ENCODE results near the gene IKBKE.

IKBKE gene

DNA sequence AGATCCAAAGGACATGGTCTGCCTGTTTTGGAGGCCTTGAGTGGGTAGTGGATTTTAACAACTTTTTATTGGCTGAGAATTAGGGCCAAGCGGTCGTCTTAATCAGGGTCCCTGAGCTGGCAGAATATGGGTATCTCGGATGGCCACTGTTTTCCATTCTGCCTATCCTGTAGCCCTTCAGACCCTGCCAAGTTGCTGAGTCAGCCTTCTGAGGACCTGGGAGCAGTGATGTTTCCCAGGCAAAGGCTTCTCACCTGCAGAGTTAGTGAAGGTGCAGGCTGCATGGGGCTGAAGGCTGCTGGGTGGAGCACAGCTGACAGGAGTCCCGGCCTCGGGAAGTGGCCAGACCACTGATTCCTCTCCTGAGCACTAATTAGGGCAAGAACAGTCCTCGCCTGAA, 48.5 kb downstream of the IKBKE start:
- Histone ChIP-seq H3K9me3 (ENCODE audit: control insufficient read depth, low read length) (no peaks in the 10 kb centered on the region), H3K36me3 (ENCODE audit: control insufficient read depth, insufficient read depth, low read length, severe bottlenecking) (no peaks in the 10 kb centered on the region), H3K4me3 (ENCODE audit: low read length) (no peak overlapping the region), H3K9ac (ENCODE audit: low read length) (no peak overlapping the region), H3K4me1 (ENCODE audit: control insufficient read depth, insufficient read depth, low read length) (peaks cover 17% of the 10 kb centered on the region), H3K27me3 (replicated peaks; ENCODE audit: control insufficient read depth, insufficient read depth, low read length) (no peaks in the 10 kb centered on the region)
- DNase-seq (ENCODE audit: low read depth), result no peak

DNA sequence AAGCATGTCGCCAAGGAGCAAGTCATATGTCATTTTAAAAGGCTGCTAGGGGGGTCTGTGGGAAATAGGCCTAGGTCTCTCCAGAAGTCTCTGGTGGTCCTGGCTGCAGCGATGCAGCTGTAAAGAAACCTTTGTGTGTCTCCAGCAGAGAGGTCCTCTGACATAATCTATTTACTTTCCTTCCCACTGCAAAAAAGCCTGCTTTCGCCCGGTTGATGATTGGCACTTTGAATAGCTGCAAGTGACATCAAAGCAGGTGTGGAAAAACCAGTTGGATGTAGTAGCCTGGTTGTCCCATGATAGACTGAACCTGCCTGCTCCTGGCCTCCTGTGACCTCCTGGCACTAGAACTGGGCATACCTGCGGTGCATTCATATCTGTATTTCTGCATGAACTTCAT, 50.9 kb downstream of the IKBKE start:
- Histone ChIP-seq H3K36me3 (ENCODE audit: control insufficient read depth, insufficient read depth, low read length, severe bottlenecking) (no peaks in the 10 kb centered on the region), H3K4me3 (ENCODE audit: low read length) (no peak overlapping the region), H3K9me3 (ENCODE audit: control insufficient read depth, low read length) (no peaks in the 10 kb centered on the region), H3K4me1 (ENCODE audit: control insufficient read depth, insufficient read depth, low read length) (no peaks in the 10 kb centered on the region), H3K9ac (ENCODE audit: low read length) (no peak overlapping the region), H3K27me3 (replicated peaks; ENCODE audit: control insufficient read depth, insufficient read depth, low read length) (no peaks in the 10 kb centered on the region)
- no peak for DNase-seq (ENCODE audit: low read depth)

DNA sequence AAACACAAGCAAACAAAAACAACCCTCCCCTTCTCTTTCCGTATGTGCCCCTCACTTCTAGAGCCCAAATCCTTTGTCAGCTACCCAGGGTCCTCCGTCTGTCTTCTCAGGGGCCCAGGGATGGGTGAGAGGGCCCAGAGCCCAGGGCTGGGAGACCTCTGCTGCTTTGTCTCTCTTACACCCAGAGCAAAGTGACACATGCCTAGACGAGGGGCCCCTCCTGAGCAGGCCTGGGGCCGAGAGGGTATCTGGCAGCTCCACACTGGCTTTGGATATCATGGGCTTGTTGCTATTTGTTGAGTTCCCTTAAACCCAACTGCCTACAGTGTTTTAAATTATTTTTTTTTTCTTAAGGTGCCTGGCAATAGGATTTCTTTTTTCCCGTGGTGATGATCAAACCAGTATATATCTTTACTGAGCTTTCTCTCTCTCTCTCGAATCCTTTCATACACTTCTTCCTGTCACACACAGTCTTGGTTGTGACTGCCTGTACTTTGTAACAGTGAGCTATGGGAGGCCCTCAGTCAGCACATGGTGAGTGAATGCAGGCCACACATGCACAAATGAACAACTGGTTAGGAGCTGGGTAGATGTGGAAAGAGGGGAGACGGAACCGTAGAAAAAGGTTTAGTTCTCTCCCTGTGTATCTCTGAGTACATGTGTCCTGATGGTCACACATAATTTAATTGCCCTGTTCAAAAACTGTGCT, 51.6 kb downstream of the IKBKE start:
- H3K4me3 ChIP-seq (ENCODE audit: low read length), result no peak overlapping the region
- no peak overlapping the region for H3K9ac ChIP-seq (ENCODE audit: low read length)
- H3K9me3 ChIP-seq (ENCODE audit: control insufficient read depth, low read length), result no peaks in the 10 kb centered on the region
- no peaks in the 10 kb centered on the region for H3K36me3 ChIP-seq (ENCODE audit: control insufficient read depth, insufficient read depth, low read length, severe bottlenecking)
- no peak for DNase-seq (ENCODE audit: low read depth)
- H3K27me3 ChIP-seq (replicated peaks; ENCODE audit: control insufficient read depth, insufficient read depth, low read length), result no peaks in the 10 kb centered on the region
- no peaks in the 10 kb centered on the region for H3K4me1 ChIP-seq (ENCODE audit: control insufficient read depth, insufficient read depth, low read length)

DNA sequence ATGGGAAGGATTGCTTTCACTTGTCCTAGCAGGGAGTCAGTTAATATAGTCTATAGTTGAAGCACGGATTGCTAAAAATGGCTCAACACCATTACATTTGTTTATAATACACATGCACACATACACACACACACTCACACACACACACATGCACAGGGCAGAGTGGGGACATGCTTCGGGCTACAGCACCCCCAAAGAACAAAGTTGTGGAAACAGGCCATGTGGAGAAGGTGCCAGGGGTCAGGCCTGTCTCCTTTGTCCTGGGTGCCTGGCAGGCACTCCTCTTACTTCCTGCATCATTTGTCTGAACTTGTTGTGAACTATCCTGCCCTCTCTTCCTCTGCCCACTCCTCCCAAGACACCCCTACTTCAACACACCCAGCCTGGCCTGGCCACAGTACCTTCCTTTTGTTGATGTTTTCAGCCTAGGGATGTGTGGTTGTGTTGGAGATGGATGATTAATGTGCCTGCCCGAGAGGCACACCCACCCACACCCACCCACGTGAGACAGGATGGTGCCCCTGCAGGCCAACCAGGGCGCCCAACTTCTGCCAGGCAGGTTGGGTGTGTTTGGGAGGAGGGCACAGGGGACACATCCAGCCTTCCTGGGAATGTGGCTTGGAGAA, 54.6 kb downstream of the IKBKE start:
- H3K9ac ChIP-seq (ENCODE audit: low read length), result no peak overlapping the region
- H3K27me3 ChIP-seq (replicated peaks; ENCODE audit: control insufficient read depth, insufficient read depth, low read length), result no peaks in the 10 kb centered on the region
- H3K4me3 ChIP-seq (ENCODE audit: low read length), result no peak overlapping the region
- H3K4me1 ChIP-seq (ENCODE audit: control insufficient read depth, insufficient read depth, low read length), result no peaks in the 10 kb centered on the region
- H3K36me3 ChIP-seq (ENCODE audit: control insufficient read depth, insufficient read depth, low read length, severe bottlenecking), result no peaks in the 10 kb centered on the region
- H3K9me3 ChIP-seq (ENCODE audit: control insufficient read depth, low read length), result no peaks in the 10 kb centered on the region
- no peak for DNase-seq (ENCODE audit: low read depth)

DNA sequence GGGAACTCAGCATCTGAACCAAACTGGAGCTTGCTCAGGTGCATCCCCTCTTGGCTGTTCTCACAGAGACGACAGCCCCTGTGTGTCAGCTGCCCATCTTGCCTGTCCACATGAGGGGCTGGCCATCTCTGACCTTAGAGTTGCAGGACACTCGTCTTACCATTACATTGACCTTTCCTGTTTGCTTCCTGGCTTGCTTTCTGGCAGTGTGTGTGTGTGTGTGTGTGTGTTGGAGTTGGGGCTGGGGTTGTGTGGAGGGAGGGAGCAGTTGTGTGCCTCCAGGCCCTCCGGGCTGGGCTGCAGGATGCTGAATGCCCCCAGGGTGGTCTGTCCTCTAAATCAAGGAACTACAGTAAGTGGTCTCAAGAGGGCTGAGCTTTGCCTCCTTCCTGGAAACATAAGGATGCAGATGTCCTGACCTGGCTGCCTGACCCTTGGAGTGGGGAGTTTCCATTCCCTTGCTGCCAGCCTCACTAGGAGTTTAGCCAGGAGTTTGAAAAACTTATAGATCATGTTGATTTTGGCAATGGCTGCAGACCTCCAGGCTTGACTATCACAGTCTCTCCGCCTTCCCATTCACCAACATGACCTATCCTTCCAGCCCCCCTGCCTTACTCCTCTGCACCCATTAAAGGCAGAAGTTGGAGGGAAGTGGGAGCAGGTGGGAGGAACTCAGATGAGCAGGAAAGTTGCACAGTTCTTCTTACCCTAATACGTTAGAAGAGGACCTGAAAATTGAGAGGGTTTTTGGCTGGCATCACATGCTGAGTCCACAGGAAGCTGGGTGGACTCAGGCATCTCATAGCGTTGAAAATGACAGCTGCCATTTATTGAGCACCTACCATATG, 56.0 kb downstream of the IKBKE start:
- Histone ChIP-seq H3K4me3 (ENCODE audit: low read length) (no peak overlapping the region), H3K9me3 (ENCODE audit: control insufficient read depth, low read length) (no peaks in the 10 kb centered on the region), H3K36me3 (ENCODE audit: control insufficient read depth, insufficient read depth, low read length, severe bottlenecking) (no peaks in the 10 kb centered on the region), H3K4me1 (ENCODE audit: control insufficient read depth, insufficient read depth, low read length) (no peaks in the 10 kb centered on the region), H3K27me3 (replicated peaks; ENCODE audit: control insufficient read depth, insufficient read depth, low read length) (no peaks in the 10 kb centered on the region), H3K9ac (ENCODE audit: low read length) (no peak overlapping the region)
- DNase-seq (ENCODE audit: low read depth), result no peak

DNA sequence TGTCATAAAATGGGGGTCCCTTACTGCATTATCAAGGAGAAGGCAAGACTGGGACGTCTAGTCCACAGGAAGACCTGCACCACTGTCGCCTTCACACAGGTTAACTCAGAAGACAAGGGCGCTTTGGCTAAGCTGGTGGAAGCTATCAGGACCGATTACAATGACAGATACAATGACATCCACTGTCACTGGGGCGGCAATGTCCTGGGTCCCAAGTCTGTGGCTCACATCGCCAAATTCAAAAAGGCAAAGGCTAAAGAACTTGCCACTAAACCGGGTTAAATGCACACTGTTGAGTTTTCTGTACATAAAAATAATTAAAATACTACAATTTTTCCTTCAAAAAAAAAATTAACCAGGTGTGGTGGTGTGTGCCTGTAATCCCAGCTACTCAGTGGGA, 59.1 kb downstream of the IKBKE start:
- no peak overlapping the region for H3K9ac ChIP-seq (ENCODE audit: low read length)
- no peaks in the 10 kb centered on the region for H3K27me3 ChIP-seq (replicated peaks; ENCODE audit: control insufficient read depth, insufficient read depth, low read length)
- H3K36me3 ChIP-seq (ENCODE audit: control insufficient read depth, insufficient read depth, low read length, severe bottlenecking), result no peaks in the 10 kb centered on the region
- H3K4me3 ChIP-seq (ENCODE audit: low read length), result no peak overlapping the region
- H3K9me3 ChIP-seq (ENCODE audit: control insufficient read depth, low read length), result no peaks in the 10 kb centered on the region
- H3K4me1 ChIP-seq (ENCODE audit: control insufficient read depth, insufficient read depth, low read length), result no peaks in the 10 kb centered on the region
- no peak for DNase-seq (ENCODE audit: low read depth)

DNA sequence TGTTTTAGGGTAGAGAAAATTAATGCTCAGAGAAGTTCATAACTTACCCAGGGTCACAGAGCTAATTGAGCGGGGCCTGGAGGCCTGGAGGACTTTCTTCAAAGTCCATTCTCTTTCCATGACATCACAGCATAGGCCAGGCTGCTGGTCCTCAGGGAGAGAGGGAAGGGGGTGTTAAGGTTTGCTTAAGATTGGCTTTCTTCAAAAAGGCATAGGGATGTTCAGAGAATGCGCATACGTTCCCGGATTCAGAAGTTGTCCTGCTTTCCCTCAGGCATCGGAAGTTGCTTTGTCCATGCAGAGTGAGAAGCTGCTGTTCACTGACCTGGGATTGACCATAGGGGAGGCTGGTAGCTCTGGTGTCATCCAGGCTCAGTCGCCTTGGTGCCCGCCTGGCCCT, 62.1 kb downstream of the IKBKE start:
- H3K27me3 ChIP-seq (replicated peaks; ENCODE audit: control insufficient read depth, insufficient read depth, low read length), result no peaks in the 10 kb centered on the region
- H3K4me1 ChIP-seq (ENCODE audit: control insufficient read depth, insufficient read depth, low read length), result no peaks in the 10 kb centered on the region
- H3K9me3 ChIP-seq (ENCODE audit: control insufficient read depth, low read length), result no peaks in the 10 kb centered on the region
- H3K4me3 ChIP-seq (ENCODE audit: low read length), result no peak overlapping the region
- H3K36me3 ChIP-seq (ENCODE audit: control insufficient read depth, insufficient read depth, low read length, severe bottlenecking), result no peaks in the 10 kb centered on the region
- DNase-seq (ENCODE audit: low read depth), result no peak
- H3K9ac ChIP-seq (ENCODE audit: low read length), result no peak overlapping the region

DNA sequence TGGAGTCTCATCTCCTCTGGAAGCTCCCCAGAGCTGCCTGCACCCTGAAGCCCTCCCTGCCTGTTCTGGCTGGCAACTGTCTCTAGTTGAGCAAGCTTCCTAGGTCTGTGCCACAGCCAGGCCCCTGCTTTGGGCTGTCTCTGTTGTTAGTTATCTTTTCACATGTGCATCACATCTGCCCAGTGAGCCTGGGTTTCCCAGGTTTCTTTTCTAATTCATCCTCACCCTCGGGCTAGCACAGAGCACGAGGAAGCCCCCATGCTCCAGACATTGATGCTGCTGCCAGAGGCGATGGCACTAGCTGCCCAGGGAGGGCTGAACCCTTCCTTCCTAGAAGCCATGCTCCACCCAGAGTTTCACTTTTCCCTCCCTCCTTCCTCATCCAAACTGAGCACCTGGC, 64.3 kb downstream of the IKBKE start:
- Histone ChIP-seq H3K9me3 (ENCODE audit: control insufficient read depth, low read length) (no peaks in the 10 kb centered on the region), H3K27me3 (replicated peaks; ENCODE audit: control insufficient read depth, insufficient read depth, low read length) (no peaks in the 10 kb centered on the region), H3K4me3 (ENCODE audit: low read length) (no peak overlapping the region), H3K36me3 (ENCODE audit: control insufficient read depth, insufficient read depth, low read length, severe bottlenecking) (no peaks in the 10 kb centered on the region), H3K9ac (ENCODE audit: low read length) (no peak overlapping the region), H3K4me1 (ENCODE audit: control insufficient read depth, insufficient read depth, low read length) (no peaks in the 10 kb centered on the region)
- DNase-seq (ENCODE audit: low read depth), result no peak

DNA sequence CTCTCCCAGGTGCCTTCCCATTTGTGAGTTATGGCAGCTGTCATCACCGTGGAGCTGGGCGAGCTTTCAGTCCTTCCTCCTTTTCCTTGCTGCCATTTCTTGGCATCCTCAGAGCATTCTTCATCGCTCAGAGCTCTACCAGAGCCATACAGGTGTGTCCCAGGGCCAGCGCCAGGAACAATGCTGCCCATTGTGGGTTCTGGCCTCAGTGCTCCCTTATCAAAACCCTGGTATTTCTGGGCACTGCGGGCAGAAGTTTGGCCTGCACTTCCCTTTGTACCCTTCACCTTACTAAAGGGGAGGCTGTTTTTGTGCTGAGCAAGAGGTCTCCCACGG, 65.5 kb downstream of the IKBKE start:
- Histone ChIP-seq H3K9ac (ENCODE audit: low read length) (no peak overlapping the region), H3K27me3 (replicated peaks; ENCODE audit: control insufficient read depth, insufficient read depth, low read length) (no peaks in the 10 kb centered on the region), H3K9me3 (ENCODE audit: control insufficient read depth, low read length) (no peaks in the 10 kb centered on the region), H3K4me3 (ENCODE audit: low read length) (no peak overlapping the region), H3K4me1 (ENCODE audit: control insufficient read depth, insufficient read depth, low read length) (peaks cover 10% of the 10 kb centered on the region), H3K36me3 (ENCODE audit: control insufficient read depth, insufficient read depth, low read length, severe bottlenecking) (no peaks in the 10 kb centered on the region)
- no peak for DNase-seq (ENCODE audit: low read depth)

DNA sequence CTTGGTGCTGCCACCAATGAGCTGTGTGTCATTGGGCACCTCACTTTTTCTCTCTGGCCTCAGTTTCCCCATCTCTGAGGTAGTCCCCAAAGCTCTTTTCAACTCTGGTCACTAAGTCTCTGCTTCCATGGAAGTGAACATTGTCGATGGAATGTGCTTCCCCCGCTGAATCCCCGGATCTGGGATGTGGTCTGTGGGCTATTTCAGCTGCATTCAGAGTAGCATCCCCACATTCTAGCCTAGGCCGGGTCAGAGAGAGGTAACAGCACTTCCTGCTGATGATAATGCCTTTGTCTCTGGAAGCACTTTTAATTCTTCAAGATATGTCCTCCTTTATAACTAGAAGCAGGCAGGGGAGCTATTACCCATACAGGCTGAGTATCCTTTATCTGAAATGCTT, 66.9 kb downstream of the IKBKE start:
- H3K27me3 ChIP-seq (replicated peaks; ENCODE audit: control insufficient read depth, insufficient read depth, low read length), result no peaks in the 10 kb centered on the region
- H3K4me3 ChIP-seq (ENCODE audit: low read length), result no peak overlapping the region
- H3K9me3 ChIP-seq (ENCODE audit: control insufficient read depth, low read length), result no peaks in the 10 kb centered on the region
- no peaks in the 10 kb centered on the region for H3K36me3 ChIP-seq (ENCODE audit: control insufficient read depth, insufficient read depth, low read length, severe bottlenecking)
- H3K4me1 ChIP-seq (ENCODE audit: control insufficient read depth, insufficient read depth, low read length), result peaks cover 11% of the 10 kb centered on the region
- no peak for DNase-seq (ENCODE audit: low read depth)
- H3K9ac ChIP-seq (ENCODE audit: low read length), result no peak overlapping the region

DNA sequence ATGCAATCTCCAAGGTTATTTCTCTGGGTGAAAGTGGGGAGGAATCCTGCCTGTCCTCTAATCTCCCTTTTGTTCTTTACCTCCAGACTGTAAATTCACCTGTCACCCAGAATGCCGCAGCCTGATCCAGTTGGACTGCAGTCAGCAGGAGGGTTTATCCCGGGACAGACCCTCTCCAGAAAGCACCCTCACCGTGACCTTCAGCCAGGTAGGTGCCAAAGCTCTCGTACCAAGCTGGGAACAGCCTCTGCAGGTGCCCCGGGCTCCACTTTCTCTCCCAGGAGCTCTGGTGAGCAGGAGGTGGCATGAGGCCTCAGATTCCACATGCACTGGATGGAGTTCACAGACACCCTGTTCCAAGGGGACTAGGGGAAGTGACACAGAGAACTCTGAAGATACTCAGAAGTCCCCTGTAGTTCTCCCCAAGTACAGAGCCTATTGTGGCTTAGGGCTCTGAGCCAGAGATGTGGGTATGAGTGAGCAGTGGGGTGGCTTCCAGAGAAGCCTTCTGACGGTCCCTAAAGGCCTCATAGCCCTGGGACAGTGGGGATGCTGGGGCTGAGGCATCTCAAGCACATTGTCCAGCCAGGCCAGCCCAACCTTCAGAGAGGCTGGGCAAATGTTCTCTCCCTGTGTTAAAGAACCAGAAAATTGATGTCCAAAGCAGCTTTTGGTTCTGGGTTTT, 68.0 kb downstream of the IKBKE start:
- DNase-seq (ENCODE audit: low read depth), result no peak
- Histone ChIP-seq H3K4me3 (ENCODE audit: low read length) (no peak overlapping the region), H3K36me3 (ENCODE audit: control insufficient read depth, insufficient read depth, low read length, severe bottlenecking) (no peaks in the 10 kb centered on the region), H3K4me1 (ENCODE audit: control insufficient read depth, insufficient read depth, low read length) (peaks cover 11% of the 10 kb centered on the region), H3K9ac (ENCODE audit: low read length) (no peak overlapping the region), H3K9me3 (ENCODE audit: control insufficient read depth, low read length) (no peaks in the 10 kb centered on the region), H3K27me3 (replicated peaks; ENCODE audit: control insufficient read depth, insufficient read depth, low read length) (no peaks in the 10 kb centered on the region)

All from adipocyte (in vitro differentiated cells).